ENCODE measurements around the gene E2F7. TPM values are rescaled to one million over a fixed set of nuclear protein-coding genes. Genes with fewer than 3 reads are reported as not detected.
"Not testable (repeated sequence)": the region's sequence is repeated elsewhere in the genome, so short reads cannot be mapped to it uniquely, and the experiment has no call there.

Gene E2F7
- total RNA-seq, 3 donors from 2014 or later, result 0.89 to 4.4 (median 0.90) TPM

DNA sequence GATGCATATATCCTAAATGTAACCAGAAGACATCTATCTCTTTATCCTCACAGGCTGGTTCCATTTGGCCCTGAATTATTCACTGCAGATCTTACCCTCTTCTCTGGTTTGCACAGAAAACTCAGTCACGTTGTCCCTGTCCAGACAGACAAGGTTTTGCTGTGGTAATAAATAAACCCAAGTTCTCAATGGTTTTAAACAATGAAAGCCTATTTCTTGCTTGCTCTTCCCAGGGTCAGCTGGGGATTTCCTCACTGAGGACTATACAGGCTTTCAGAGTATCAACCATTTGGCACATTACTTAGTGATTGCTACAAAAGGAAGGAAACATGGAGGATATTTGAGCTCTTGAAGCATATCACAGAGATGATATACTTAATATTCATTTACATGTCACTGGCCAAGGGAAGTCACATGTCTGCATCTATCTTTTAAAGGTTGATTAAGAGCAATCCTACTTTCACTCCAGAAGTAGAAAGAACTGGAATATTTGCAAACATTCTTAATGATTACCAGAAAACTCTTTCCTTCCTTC is 24.4 kb upstream of the E2F7 start:
- Histone ChIP-seq H3K4me3 (no peak overlapping the region), H3K36me3 (ENCODE audit: low read depth) (no peaks in the 10 kb centered on the region), H3K4me1 (ENCODE audit: low read depth) (no peaks in the 10 kb centered on the region), H3K9me3 (no peaks in the 10 kb centered on the region)
- DNase-seq, result no peak
- TF ChIP-seq, protein P1, sequence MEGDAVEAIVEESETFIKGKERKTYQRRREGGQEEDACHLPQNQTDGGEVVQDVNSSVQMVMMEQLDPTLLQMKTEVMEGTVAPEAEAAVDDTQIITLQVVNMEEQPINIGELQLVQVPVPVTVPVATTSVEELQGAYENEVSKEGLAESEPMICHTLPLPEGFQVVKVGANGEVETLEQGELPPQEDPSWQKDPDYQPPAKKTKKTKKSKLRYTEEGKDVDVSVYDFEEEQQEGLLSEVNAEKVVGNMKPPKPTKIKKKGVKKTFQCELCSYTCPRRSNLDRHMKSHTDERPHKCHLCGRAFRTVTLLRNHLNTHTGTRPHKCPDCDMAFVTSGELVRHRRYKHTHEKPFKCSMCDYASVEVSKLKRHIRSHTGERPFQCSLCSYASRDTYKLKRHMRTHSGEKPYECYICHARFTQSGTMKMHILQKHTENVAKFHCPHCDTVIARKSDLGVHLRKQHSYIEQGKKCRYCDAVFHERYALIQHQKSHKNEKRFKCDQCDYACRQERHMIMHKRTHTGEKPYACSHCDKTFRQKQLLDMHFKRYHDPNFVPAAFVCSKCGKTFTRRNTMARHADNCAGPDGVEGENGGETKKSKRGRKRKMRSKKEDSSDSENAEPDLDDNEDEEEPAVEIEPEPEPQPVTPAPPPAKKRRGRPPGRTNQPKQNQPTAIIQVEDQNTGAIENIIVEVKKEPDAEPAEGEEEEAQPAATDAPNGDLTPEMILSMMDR (IDR thresholded peaks at IDR 0.05), result no peak
- ATAC-seq, result no peak
- intact Hi-C loops (cut with DNase I, micrococcal nuclease), result no loop called here

DNA sequence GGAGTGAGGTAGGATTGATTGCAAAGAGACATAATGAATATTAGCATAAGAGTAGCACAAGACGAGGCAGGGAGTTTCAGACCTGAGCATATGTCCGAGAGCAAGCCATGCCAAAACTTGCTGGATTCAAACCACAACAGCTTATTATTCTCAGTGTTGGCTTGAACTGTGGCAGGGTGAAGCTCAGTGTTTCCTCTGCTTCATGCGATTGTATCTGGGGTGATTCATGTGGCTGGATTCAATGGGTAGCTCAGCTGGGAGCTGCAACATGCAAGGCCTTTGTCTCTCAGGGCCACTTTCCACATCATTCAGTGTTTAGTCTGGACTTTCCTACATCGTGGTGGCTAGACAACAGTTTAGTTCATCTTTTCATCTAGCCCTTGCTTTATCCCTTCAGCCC is 22.1 kb upstream of the E2F7 start:
- no peak for DNase-seq
- no peak for ATAC-seq
- intact Hi-C loops (cut with DNase I, micrococcal nuclease), result no loop called here
- Histone ChIP-seq H3K4me1 (ENCODE audit: low read depth) (no peaks in the 10 kb centered on the region), H3K9me3 (no peaks in the 10 kb centered on the region), H3K4me3 (no peak overlapping the region), H3K36me3 (ENCODE audit: low read depth) (no peaks in the 10 kb centered on the region)
- TF ChIP-seq, protein P1 (IDR thresholded peaks at IDR 0.05), result no peak

DNA sequence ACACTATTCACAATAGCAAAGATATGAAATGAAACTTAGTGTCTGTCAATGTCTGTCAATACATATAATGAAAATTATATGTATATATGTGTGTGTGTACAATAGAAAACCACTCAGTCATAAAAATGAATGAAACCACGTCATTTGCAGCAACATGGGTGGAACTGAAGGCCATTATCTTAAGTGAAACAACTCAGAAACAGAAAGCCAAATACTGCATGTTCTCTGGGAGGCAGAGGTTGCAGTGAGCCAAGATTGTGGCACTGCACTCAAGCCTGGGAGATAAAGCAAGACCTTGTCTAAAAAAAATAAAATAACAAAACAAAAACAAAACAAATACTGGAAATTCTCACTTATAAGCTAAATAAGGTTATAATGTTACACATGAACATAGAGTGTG is 16.7 kb upstream of the E2F7 start:
- no peak overlapping the region for H3K4me3 ChIP-seq
- ATAC-seq (no peak), DNase-seq (no peak)
- intact Hi-C loops (cut with DNase I, micrococcal nuclease), result no loop called here
- no peaks in the 10 kb centered on the region for H3K9me3 ChIP-seq
- TF ChIP-seq, protein P1 (IDR thresholded peaks at IDR 0.05), result no peak
- no peaks in the 10 kb centered on the region for H3K4me1 ChIP-seq (ENCODE audit: low read depth)
- H3K36me3 ChIP-seq (ENCODE audit: low read depth), result no peaks in the 10 kb centered on the region

DNA sequence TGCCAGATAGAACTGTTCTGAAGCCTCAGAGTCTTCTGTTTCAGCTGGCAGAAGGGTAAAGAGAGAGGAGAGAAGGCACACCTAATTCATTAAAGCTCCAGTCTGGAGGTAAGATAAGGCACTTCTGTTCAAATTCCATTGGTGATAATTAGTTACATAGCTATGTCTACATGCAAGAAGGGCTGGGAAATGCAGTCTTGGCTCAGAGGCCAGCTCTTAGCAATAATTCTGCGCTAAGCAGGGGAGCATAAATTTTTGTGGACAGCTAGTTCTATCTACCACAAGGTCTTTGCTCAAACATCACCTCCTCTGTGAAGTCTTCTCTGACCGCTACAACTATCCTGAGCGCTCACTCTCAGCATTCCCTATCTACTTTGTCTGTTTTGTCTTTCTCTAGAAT is 14.3 kb upstream of the E2F7 start:
- ATAC-seq, result no peak
- no peaks in the 10 kb centered on the region for H3K9me3 ChIP-seq
- TF ChIP-seq, protein P1 (IDR thresholded peaks at IDR 0.05), result no peak
- no peak overlapping the region for H3K4me3 ChIP-seq
- DNase-seq, result no peak
- intact Hi-C loops (cut with DNase I, micrococcal nuclease), result no loop called here
- no peaks in the 10 kb centered on the region for H3K36me3 ChIP-seq (ENCODE audit: low read depth)
- no peaks in the 10 kb centered on the region for H3K4me1 ChIP-seq (ENCODE audit: low read depth)

DNA sequence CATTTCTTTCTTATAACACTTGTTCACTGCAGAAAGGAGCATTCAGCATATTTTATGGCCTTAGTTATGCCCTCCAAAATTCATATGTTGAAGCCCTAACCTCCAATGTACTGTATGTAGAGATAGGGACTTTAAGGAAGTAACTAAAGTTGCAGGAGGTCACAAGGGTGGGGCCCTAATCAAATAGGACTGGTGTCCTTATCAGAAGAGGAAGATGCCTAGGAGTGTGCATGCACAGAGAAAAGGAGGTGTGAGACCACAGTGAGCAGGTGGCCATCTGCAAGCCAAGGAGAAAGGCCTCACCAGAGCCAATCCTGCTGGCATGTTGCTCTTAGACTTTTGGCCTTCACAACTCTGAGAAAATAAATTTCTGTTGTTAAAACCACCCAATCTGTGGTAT is 12.9 kb upstream of the E2F7 start:
- Histone ChIP-seq H3K36me3 (ENCODE audit: low read depth) (no peaks in the 10 kb centered on the region), H3K4me3 (no peak overlapping the region), H3K4me1 (ENCODE audit: low read depth) (no peaks in the 10 kb centered on the region), H3K9me3 (no peaks in the 10 kb centered on the region)
- TF ChIP-seq, protein P1 (IDR thresholded peaks at IDR 0.05), result no peak
- ATAC-seq (peak; percentile 18), DNase-seq (no peak)
- intact Hi-C loops (cut with DNase I, micrococcal nuclease), result no loop called here

DNA sequence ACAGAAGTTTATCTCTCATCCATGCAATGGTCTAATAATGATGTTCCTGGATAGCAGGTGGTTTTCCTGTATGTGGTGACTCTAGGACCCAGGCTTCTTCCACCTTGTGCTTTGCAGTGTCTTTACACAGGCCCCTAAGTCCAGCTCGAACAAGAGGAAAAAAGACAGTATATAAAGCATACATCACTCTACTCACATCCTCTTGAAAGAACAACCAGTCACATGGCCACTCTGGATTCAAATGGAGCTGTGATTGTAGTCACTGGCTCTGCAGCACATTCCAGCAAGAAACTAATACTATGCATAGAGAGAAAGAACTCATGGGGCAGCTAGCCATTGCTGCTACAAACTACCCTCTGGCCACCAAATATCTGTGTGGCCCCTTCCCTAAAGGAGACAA is 11.5 kb upstream of the E2F7 start:
- no peak overlapping the region for H3K4me3 ChIP-seq
- H3K4me1 ChIP-seq (ENCODE audit: low read depth), result no peaks in the 10 kb centered on the region
- H3K36me3 ChIP-seq (ENCODE audit: low read depth), result no peaks in the 10 kb centered on the region
- ATAC-seq, result no peak
- no peak for DNase-seq
- TF ChIP-seq, protein P1 (IDR thresholded peaks at IDR 0.05), result no peak
- no peaks in the 10 kb centered on the region for H3K9me3 ChIP-seq
- intact Hi-C loops (cut with DNase I, micrococcal nuclease), result no loop called here

DNA sequence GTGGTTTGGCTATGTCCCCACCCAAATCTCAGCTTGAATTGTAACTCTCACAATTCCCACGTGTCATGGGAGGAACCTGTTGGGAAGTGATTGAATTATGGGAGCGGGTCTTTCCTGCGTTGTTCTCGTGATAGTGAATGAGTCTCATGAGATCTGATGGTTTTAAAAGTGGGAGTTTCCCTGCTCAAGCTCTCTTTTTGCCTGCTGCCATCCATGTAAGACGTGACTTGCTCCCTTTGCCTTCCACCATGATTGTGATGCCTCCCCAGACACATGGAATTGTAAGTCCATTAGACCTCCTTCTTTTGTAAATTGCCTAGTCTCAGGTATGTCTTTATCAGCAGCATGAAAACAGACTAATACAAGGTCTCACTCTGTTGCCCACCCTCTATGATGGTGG is 8.5 kb upstream of the E2F7 start:
- H3K4me3 ChIP-seq; DNase-seq; intact Hi-C loops (cut with DNase I, micrococcal nuclease); H3K9me3 ChIP-seq; H3K36me3 ChIP-seq (ENCODE audit: low read depth); H3K4me1 ChIP-seq (ENCODE audit: low read depth); ATAC-seq: not testable (repeated sequence)
